Lower leg skin (tissue), 4 donors: ENCODE results near the gene TFF1. TPM values are rescaled to one million over a fixed set of nuclear protein-coding genes. Genes with fewer than 3 reads are reported as not detected.

ENCODE experiments used
- DNase-seq, 2 donors: peaks; one replicate each; pipeline ENCODE4 v3.0.0-alpha.2; 2019; ENCODE audit warnings: low spot score in 2 of 2
- H3K4me3 ChIP-seq: fragments of 200-600 bp; sonication (generic); 2 replicates; pipeline ENCODE4 v1.5.1; 2017; ENCODE audit warnings: mild to moderate bottlenecking, low read depth; ENCODE audit not compliant: poor library complexity, severe bottlenecking
- POLR2A ChIP-seq, 2 donors: fragments of 450-650 bp; IDR thresholded peaks; one replicate each; pipeline ENCODE4 v1.6.1; 2016 to 2017; ENCODE audit warnings: antibody characterized with exemption in 2 of 2, mild to moderate bottlenecking in 1 of 2, moderate library complexity in 1 of 2
- WGBS, 2 donors: methylation state at CpG; one replicate each; pipeline ENCODE4 v1.1.5; 2018; 5-methylcytosine and 5-hydroxymethylcytosine counted together
- intact Hi-C: fragments of 100-400 bp; cut with DNase I; formaldehyde crosslinking; loops from one replicate; pipeline ENCODE4 v1.15.0; 2023; ENCODE audit warnings: low total_unique reads
- total RNA-seq, 4 donors: library from RNA; depleted of rRNA; stranded (reverse); fragments of >200 nt; gene quantifications; one replicate each; pipeline ENCODE4 v1.1.0, GENCODE V29; 2016
- TF ChIP-seq, protein P1 (sequence below), 3 donors: fragments of 450-650 bp; IDR thresholded peaks; one replicate each; pipeline ENCODE4 v1.5.1; 2016; ENCODE audit warnings: antibody characterized with exemption in 3 of 3, mild to moderate bottlenecking in 3 of 3, moderate library complexity in 2 of 3

Gene TFF1
- total RNA-seq, 4 donors from 2014 or later, result not detected

DNA sequence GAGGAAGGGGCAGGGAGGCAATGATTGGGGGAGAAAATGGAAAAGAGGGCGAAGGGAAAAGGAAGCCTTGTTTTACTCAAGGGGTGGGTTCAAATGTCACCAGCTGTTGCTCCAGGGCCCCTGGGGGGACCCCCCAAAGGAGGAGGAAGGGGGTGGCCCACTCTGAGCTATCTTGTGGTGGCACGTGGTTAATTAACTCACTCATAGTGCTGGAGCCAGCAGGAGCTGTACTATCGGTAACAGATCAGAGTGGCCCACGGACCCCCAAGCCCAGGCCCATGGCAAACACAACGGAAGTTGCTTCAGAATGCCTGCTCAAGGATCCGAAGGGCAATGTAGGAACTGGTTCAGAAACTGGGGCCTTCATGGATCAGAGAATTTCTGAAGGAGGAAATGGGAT is 22.8 kb downstream of the TFF1 start:
- no peak overlapping the region for H3K4me3 ChIP-seq
- DNase-seq, result peak in 1 of 2 donors; percentile 43
- TF ChIP-seq, protein P1, sequence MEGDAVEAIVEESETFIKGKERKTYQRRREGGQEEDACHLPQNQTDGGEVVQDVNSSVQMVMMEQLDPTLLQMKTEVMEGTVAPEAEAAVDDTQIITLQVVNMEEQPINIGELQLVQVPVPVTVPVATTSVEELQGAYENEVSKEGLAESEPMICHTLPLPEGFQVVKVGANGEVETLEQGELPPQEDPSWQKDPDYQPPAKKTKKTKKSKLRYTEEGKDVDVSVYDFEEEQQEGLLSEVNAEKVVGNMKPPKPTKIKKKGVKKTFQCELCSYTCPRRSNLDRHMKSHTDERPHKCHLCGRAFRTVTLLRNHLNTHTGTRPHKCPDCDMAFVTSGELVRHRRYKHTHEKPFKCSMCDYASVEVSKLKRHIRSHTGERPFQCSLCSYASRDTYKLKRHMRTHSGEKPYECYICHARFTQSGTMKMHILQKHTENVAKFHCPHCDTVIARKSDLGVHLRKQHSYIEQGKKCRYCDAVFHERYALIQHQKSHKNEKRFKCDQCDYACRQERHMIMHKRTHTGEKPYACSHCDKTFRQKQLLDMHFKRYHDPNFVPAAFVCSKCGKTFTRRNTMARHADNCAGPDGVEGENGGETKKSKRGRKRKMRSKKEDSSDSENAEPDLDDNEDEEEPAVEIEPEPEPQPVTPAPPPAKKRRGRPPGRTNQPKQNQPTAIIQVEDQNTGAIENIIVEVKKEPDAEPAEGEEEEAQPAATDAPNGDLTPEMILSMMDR (IDR thresholded peaks at IDR 0.05), result no peak
- no peak for TF ChIP-seq POLR2A (IDR thresholded peaks at IDR 0.05)
- WGBS, 2 donors, result 88 to 91% methylated on average over 6 of the region's 6 CpGs
- intact Hi-C loops, result no loop called here

DNA sequence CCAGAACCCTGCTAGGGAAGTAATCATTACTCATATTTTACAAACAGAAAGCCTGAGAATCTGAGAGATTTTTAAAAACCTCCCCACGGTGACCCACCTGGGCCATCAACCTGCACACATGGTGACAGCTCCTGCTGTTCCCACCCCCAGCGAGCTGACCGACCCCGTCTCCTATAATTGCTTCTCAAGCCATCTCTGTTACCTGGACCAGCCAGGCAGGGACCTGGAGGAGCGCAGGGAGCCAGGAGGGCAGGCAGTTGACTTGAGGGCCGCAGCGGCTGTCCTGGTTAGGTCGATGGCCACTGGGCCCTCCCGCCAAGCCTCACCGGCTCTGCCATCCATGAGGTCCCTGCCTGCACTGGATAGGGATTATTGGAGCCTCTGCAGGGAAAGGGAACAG is 23.2 kb downstream of the TFF1 start:
- intact Hi-C loops, result no loop called here
- 88 to 92% methylated on average over 10 of the region's 10 CpGs for WGBS, 2 donors
- peak in 1 of 2 donors; percentile 76 for DNase-seq
- no peak overlapping the region for H3K4me3 ChIP-seq
- TF ChIP-seq, protein P1 (IDR thresholded peaks at IDR 0.05), result no peak
- TF ChIP-seq POLR2A (IDR thresholded peaks at IDR 0.05), result no peak

DNA sequence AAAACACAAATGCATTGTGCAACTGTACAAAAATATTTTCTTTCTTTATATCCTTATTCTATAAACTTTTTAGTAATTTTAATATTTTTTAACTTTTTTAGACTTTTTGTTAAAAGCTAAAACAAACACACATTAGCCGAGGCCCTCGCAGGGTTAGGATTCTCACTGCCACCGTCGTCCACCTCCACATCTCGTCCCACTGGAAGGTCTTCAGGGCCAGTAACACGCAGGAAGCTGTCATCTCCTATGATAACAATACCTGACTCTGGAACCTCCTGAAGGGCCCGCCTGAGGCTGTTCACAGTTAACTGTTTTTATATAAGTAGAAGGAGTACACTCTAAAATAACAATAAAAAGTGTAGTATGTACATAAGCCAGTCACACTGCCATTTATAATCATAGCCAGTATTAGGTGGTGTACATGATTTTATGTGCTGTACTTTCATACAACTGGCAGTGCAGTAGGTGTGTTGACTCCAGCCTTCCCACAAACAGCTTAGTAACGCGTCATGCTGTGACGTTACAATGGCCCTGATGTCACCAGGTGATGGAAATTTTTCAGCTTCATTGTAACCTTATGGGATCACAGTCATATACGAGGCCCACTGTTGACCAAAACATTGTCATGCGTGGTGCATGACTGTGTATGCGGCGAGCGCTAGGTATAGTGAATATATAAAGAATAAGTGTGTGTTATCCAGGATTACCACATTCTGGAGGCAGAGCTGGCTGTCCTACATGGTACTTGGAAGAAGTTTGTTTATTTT is 24.4 kb downstream of the TFF1 start:
- 92 to 93% methylated on average over 15 of the region's 15 CpGs for WGBS, 2 donors
- no peak overlapping the region for H3K4me3 ChIP-seq
- TF ChIP-seq, protein P1 (IDR thresholded peaks at IDR 0.05), result no peak
- TF ChIP-seq POLR2A (IDR thresholded peaks at IDR 0.05), result no peak
- intact Hi-C loops, result no loop called here
- peak in 1 of 2 donors; percentile 57 for DNase-seq

DNA sequence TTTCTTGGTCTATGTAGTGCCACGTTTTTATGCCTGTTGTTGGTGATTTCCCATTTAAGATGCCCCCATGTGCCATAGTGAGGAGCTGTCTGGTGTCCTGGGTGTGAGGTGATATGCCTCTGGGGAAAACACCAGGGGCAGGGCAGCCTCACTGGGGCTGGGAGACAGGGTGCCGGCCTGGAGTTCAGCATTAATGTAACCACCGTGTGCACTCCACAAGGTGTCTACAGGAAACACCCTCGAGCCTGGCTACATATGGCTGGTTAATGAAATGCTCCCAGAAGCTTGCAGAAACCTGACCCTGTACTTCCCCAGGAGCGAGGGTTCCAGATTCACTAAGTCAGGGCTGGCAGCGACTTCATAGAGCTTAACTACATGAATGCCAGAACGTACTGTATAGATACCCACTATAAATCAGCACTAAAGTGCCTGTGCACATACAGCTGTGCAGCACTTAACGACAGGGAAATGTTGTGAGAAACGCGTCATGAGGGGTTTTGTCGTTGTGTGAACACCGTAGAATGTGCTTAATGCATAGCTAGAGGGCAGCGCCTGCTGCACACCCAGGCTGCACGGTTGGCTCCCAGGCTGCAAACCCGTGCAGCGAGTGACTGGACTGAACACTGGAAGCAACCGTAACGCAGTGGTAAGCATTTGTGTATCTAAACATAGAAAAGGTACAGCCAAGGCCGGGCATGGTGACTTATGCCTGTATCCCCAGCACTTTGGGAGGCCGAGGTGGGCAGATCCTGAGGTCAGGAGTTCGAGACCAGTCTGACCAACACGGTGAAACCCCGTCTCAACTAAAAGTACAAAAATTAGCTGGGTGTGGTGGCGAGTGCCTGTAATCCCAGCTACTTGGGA is 25.9 kb downstream of the TFF1 start:
- DNase-seq, result peak in 1 of 2 donors; percentile 57
- intact Hi-C loops, result no loop called here
- TF ChIP-seq, protein P1 (IDR thresholded peaks at IDR 0.05), result no peak
- no peak for TF ChIP-seq POLR2A (IDR thresholded peaks at IDR 0.05)
- 60% methylated on average over 24 of the region's 24 CpGs for WGBS, 2 donors
- no peak overlapping the region for H3K4me3 ChIP-seq

DNA sequence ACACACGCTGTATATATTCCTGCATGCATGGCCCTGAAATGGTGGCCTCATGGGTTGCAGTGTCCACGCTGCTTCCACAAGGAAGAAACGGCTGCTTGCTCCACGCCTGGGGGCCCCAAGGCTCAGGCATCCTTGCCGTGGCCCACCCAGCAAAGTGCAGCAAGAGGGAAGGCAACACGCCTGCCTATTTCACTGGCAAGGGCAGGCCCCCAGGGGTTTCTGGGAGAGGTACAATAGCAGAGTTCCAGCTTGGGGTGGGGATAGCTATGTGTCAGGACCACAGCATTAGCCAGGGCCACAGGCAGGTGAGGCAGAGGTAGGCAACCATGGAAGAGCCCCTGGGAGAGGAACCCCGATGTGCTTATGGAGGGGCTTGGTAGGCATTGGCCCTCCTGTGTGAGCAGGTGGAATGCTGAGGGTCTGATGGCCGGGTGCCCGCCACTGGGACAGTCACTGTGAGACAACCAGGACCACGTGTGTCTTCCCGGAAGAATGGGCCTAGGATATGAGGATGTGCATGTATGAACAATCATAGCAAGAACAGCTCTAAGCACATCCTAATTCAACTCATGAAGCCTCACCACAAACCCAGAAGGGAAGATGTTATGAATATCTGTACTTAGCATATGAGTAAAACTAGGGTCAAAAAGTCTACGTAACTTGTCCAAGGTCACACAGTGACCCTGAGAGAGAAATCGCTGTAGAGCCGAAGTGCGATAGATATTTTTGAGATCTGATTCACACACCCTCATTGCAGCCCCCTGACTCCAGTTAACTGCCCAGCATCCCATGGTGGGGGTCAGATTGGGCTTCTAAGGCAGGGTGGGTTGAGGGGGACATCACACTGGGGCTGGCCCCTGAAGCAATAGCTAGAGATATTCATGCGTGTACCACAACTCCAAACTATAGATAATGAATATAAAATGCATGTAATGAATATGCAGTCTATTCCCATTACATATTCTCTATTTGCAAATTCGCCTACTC is 27.3 kb downstream of the TFF1 start:
- DNase-seq, result peak in 1 of 2 donors; percentile 58
- no peak overlapping the region for H3K4me3 ChIP-seq
- 94% methylated on average over 16 to 17 of the region's 17 CpGs for WGBS, 2 donors
- TF ChIP-seq, protein P1 (IDR thresholded peaks at IDR 0.05), result no peak
- TF ChIP-seq POLR2A (IDR thresholded peaks at IDR 0.05), result no peak
- intact Hi-C loops, result no loop called here
